Stimulated activated CD4-positive, alpha-beta T cell treated with anti-CD3 and anti-CD28 coated beads, TNF-alpha, amount 100 ng/mL, for 4 hours (primary cell): ENCODE data around the gene CSMD2.

Experiments used
- DNase-seq, 3 experiments: peaks; one replicate each; pipeline ENCODE4 v3.0.0-alpha.2; 2020; ENCODE audit warnings: low read depth in 3 of 3

CSMD2 gene

GRCh38 chr1:34156739-34157138 lies 8.3 kb downstream of the CSMD2 start:
- no peak for DNase-seq

DNA sequence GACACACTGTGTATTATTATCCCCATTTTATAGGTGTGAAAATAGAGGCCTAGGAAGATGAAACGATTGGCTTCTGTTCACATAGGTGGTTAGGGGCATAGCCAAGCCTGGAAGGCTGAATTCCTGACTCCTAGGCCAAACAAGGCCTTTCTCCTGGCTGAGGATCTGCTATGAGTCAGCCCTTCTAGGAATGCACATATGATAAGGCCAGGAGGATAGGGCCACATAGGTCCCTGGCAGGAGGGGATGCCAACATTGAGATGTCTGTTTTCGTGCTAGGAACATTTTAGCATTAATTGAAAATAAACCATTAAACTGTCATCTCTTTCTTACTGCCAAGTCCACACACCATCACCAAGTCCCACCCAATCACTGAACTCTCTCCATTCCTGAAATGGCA lies 9.2 kb downstream of the CSMD2 start:
- no peak for DNase-seq

DNA sequence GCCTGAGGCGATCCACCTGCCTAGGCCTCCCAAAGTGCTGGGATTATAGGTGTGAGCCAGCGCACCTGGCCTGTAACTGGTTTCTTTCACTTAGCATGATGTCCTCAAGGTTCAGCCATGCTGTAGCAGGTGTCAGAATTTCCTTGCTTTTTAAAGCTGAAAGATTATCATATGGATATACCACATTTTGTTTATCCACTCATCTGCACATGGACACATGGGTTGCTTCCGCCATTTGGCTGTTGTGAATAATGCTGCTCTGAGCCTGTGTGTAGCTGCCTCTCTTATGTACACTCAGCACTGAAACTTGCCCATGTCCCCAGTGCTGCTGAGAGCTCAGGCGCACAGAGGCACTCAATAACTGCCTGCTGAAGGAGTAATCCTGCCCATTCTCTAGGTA lies 11.8 kb downstream of the CSMD2 start:
- DNase-seq, result no peak

- DNase-seq, result no peak
These were observed 15.5 kb downstream of the CSMD2 start for GRCh38 chr1:34149501-34149900.

DNA sequence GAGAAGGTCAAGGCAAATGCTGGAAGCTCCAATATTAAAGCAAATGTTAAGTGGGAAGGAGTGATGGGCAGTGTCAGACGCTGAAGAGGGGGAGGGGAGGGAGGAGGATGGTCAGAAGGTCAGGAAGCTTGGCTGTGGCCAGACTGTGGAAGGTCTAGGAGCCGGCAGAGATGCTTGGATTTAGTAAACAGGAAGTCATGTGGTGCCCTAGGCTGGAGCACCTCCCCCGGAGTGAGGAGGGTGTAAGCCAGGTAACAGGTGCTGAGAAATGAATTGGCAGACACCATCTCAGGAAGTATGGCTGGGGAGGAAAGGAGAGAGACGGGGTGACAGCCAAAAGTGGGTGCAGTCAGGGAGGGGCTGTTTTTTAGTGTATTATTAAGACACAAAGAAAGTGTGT lies 17.7 kb downstream of the CSMD2 start:
- no peak for DNase-seq

GRCh38 chr1:34144766-34145165 lies 20.3 kb downstream of the CSMD2 start:
- DNase-seq, result no peak

DNA sequence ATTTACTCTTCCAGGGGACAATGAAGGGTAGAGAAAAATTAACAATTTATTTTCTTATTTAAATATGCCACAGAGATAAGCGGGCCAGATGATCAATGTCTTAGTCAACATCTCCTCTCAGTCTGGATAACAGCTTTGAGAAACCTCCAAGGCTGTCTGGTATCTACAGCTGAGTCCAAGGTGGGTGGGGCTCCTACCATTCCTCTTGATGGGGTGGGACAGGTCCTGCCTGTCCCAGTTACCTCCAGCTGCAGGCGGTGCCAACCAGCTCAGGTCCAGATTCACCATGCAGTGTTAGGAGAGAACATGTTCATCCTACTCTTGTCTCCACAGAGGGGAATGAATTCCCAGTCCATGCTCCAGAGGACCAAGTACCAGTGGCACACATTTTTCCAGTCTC lies 21.1 kb downstream of the CSMD2 start:
- no peak for DNase-seq

GRCh38 chr1:34140011-34140676 lies 24.9 kb downstream of the CSMD2 start:
- no peak for DNase-seq

DNA sequence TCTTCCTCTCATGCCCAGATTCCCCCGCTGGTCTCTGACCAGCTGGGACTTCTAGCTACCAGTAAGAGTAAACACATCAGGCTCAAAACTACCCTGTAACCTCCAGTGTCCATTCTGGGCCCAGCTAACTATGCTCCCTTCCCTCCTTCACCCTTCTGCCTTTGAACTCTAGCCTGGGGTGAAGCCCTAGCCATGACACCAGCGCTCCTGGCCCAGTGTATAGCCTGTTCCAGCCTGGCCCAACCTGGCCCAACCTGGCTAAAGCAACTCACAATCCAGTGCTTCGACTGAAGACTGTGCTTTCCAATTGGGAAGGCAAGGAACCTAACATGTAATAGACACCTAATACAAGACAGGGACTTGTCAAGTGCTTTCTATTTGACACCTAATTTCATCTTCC lies 27.6 kb downstream of the CSMD2 start:
- no peak for DNase-seq

DNA sequence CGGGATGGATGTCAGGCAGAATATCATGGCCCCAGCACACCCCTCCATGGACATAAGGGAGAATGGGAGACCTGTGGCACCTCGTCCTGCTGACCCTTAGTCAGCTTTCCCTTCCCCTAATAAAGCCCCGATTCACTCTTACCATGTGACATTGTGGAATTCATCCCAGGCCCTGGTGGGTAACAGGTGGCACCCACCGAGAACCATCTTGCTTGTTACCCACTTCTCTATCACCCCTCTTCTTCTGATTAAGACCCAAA lies 32.9 kb downstream of the CSMD2 start:
- DNase-seq, result no peak

- no peak for DNase-seq
These were observed 33.5 kb downstream of the CSMD2 start for GRCh38 chr1:34131396-34132160.

GRCh38 chr1:34130306-34130705 lies 34.7 kb downstream of the CSMD2 start:
- no peak for DNase-seq

DNA sequence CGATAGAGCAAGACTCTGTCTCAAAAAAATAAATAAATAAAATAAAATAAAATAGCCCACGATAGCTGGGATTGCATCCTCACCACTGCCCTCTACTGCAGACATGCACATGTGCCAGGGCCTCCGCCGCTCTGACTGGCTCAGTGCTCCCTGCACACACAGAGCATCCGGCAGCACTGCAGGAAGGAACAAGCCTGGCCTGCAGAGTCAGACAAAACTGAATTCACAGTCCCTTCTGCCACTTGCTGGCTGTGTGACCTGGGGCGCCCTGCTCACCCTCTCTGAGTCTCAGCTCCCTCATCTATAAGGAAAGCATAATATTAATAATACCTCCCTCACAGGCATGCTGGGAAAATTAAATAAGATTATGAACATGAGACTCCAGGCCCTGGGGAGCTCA lies 35.4 kb downstream of the CSMD2 start:
- no peak for DNase-seq

GRCh38 chr1:34128186-34128889 lies 36.7 kb downstream of the CSMD2 start:
- DNase-seq, result no peak

DNA sequence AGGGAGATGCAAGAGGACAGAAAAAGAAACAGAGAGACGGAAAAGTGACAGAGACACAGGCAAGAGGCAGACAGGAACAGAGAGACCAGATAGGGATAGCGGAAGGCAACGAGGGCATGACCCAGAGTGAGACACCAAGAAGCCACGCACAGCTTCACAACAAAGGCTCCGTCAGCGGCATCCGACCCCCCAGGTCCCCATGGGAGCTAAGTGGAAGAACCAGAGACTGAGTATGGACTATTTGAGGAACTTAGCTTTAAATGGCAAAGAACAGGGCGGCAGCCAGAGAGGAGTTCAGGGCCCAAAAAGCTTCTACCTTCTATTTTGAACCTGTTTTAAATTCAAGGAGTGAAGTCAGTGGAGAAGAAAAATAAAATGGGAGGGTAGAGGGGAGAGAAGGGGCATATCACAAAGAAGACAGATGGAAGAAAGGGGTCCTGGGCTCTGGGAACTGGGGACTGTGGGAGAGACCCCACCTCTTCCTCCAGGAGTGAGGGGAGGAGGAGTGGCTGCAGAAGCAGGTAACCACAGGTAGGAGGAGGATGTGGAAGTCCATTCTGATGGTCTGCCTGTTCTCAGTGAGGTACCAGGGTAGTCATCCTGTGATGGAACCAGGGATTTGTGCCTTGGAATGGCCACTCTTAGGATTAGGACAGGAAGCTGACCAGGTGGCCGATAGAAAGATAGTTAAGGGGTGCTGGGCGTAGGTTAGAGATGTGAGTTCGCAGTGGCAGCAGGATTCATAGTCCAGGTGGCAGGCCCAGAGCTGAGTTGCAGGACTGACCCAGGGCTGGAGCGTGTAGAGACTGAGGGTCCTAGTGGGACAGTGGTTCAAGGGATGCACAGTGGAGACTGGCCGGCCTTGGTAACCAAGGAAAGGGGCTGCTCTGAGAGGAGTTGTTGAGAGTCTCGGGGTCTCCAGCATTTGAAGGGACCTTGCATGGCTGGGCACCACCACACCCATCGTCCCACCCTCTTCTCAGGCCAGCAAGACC lies 37.7 kb downstream of the CSMD2 start:
- DNase-seq, result no peak

- no peak for DNase-seq
These were observed 38.5 kb downstream of the CSMD2 start for GRCh38 chr1:34126486-34126885.

- DNase-seq, result no peak
These were observed 39.2 kb downstream of the CSMD2 start for GRCh38 chr1:34125721-34126380.

DNA sequence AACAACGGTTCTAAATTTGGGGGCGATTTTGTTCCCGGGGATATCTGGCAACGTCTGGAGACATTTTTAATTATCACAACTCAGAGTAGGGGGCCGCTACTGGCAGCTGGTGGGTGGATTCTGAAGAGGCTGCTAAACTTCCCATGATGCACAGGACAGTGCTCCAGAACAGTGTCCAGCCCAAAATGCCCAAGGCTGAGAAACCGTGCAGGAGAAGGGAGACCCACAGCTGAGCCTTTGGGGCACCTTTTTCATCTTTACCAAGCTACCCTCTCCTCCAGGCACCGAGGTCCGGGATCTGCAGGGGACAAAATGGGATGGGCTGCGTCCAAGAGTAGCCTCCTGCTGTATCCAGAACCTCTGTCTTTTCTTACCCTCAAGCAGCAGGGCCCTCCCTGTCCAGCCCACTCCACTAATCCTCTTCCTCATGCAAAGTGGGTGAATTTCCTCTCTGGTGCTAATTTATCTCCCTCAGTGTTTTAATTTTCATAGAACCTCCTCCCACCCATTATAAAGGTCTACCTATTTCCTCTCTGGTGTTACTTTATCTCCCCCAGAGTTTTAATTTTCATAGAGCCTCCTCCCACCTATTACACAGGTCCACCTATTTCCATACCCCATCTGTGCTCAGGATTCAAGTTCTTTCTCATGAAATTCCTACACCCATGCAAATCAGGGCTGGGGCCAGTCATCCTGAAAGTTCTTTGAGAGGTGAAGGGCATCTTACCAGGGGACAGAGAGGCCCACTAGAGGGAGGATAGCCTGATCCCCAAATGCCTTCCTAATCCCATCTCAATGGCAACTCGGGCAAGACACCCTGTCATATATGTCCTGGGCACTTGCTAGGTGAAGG lies 42.7 kb downstream of the CSMD2 start:
- DNase-seq, result no peak

DNA sequence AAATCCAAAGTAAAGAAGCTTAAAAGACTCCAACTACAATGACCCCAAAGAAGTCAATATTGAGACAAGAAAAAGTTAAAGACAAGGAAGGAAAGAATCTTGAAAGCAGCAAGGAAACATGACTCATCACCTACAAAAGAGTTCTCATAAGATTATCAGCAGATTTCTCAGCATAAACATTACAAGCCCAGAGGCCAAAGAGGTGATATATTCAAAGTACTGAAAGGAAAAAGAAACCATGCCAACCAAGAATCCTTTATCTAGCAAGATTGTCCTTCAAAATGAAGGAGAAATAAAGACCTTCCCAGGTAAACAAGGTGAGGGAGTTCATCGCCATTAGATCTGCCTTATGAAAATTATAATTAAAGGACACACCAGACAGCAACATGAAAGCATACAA lies 49.8 kb downstream of the CSMD2 start:
- no peak for DNase-seq

DNA sequence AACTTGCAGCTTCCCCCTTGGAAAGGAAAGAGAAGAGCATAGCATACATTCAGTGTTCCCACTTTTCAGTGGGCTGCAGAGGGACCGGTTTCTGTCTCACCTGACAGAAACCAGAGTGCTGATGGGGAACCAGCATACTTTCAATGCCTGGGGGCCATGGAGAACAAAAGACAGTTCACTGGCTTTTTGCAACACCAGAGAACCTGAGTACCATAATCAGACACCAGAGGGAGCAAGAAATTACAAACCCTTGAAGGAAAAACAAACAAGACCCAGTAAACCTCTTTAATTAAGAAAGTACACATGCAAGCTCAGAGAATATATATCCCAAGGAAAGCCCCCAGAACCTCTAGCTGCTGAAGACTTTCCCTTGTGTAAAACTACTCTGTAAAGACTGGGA lies 51.1 kb downstream of the CSMD2 start:
- DNase-seq, result no peak

- no peak for DNase-seq
These were observed 51.7 kb downstream of the CSMD2 start for GRCh38 chr1:34113362-34113761.
